H1 (cell line): ENCODE data around the gene CD247. TPM values are rescaled to one million over a fixed set of nuclear protein-coding genes. Genes with fewer than 3 reads are reported as not detected.

Experiments
- RNF2 ChIP-seq: fragments of 200-900, 300-1000 bp; sonication (generic); IDR thresholded peaks from 2 replicates; pipeline ENCODE4 v1.7.1; 2016; ENCODE audit warnings: borderline replicate concordance, low read depth, mild to moderate bottlenecking, antibody characterized with exemption, low read length; ENCODE audit not compliant: poor library complexity, severe bottlenecking; ENCODE audit errors: missing control alignments
- polyA plus RNA-seq, 7 experiments: library from polyadenylated mRNA; depleted of rRNA in 3 of 7; stranded (reverse) in 5 of 7; unstranded in 2 of 7; fragments of >200 nt in 5 of 7; fragments of 200-250 nt in 2 of 7; gene quantifications; 1 replicate in 5 of 7; 2 replicates in 1 of 7; 4 replicates in 1 of 7; pipeline versions ENCODE4 v1.2.1 to v1.2.3, GENCODE V29; 2011 to 2013; ENCODE audit warnings: missing spikeins in 2 of 7, mixed read lengths in 2 of 7
- total RNA-seq: library from RNA; stranded (reverse); fragmentation: NEBNext Ultra II Directional; extraction: Animal tissue kit (Norgen Biotek cat#: 25700); gene quantifications from 2 replicates; pipeline ENCODE4 v1.2.1, GENCODE V29; 2021

CD247 gene
- total and polyA plus RNA-seq, 2 of the 8 experiments (the other 6 are each of a cell fraction or from before 2014, with no cell fraction given): 2.0 to 2.2 TPM

- no peak for TF ChIP-seq RNF2
Observed at GRCh38 chr1:167520711-167521206, 2.4 kb upstream of the CD247 start (continued).
